NCI-H2107 (cell line): Measurements from ENCODE around the gene DDX52.
A peak's percentile ranks its signal among the peaks of the same experiment; 100 is the strongest.
"Not testable (repeated sequence)": the region's sequence is repeated elsewhere in the genome, so short reads cannot be mapped to it uniquely, and the experiment has no call there.

Experiments used
- DNase-seq: peaks from one replicate; lab custom pipeline; 2025; lab: John Stamatoyannopoulos, UW

The DDX52 gene

DNA sequence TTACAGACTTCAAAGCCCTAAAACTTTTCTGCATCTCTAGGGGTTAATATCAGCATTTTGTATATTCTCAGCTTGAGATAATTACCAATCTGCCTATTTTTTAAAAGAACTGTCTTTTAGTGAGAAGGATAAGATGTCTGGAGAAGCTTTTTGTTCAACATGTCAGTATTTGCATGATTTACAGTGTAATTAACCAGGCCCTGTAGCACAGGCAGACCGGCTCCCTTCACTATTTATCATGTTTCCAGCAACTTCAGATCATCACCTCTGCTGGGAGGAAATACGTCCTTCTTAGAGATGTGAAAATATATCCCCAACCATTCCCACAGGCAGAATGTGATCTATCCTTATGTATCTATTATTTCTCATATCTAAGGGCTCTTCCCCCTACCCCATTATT, 8.6 kb upstream of the DDX52 start:
- no peak for DNase-seq

DNA sequence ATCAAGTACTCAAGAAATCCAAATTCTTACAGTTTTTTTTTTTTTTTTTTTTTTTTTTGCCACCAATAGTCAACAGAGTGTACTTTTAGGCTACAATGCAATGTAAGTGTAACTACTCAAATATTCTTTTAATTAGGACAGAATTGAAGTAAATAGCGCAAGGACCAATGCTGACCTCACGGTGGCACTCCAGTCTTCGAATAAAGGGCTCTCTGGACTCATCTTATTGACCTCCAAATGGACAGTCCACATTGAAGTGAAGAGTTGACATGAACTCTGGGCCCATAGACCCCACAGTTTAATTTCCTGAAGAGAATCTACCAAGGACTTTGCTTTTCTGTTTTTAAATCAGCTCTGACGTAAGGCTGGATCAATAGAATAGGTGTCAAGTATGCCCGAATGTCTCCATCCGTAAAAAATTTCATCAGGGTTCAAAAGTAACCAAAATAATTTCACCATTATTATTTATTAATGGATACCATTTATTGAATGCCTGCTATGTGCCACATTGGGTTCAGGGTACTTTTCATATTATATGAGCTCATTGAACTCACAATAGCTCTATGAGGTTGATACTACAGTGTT, 7.3 kb upstream of the DDX52 start:
- no peak for DNase-seq

DNA sequence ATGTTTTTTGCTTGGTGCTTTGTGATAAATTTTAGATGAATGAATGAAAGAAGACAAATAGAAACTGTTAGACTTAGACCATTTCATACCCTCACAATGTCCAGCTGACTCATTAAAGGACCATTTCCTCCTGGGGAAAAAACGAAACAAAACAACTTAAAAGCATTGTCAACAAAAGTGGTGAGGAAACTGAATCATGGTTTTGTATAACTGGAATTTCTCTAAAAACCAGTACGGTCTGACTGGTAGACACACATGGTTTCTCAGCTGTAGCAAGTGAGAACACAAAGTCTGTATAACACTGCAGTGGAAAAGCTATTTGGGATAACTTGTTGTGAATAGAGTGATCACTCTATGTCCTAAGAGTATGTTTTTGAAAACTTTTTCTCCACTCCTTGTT, 5.3 kb upstream of the DDX52 start:
- DNase-seq: no peak

DNA sequence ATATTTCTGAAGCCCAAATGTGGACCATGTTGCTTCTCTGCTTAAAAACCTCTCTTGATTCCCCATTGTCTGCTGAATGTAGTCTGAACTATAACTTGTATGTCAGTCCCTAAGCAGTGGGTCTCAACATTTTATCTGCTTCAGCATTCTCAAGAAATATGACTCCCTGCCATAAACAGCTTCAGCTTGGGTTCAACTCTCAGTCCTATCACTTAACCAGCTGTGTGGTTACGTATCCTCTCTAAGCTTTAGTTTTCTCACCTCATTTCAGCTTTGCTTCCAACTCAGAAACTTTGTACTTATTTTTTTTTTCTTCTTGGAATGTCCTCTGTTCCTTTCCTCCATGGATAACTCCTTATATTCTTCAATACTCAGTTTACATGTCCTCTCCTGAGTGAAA, 4.6 kb upstream of the DDX52 start:
- DNase-seq: no peak

DNA sequence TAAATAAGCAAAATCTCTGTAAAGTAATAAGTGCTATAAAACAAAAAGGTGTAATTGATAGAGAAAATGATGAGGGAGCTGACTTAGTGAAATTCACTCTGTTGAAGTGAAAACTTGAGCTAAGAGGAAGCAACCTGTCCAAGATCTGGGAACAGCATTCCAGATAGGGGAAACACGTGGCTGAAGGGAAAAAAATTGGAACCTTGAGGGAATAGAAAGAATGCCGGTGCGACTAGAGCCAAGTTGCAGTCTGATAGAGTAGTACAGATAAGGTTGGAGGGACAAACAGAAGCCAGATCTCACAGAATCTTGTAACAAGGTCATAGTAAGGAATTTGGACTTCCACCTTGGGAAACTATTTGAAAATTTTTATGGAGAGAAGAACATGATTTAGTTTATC, 623 bp upstream of the DDX52 start:
- DNase-seq: no peak

DNA sequence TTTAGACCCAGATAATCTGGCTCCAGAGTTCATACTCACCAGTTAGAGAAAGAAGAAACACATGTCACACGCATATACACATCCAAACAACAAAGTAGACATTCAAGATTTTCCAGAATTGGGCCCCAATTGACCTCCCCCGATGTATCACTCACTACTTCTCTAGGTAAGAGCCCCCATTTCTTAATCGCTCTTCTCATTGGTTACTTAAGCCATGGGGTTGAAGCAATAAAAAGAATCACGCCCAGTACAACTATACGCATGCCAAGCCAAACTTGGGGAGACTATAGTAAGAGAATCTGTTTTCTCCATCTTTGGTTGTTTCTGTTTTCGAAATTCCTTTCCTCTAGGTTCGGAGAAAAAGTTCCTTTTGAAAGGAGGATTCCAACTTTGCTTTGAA, 565 bp downstream of the DDX52 start:
- no peak for DNase-seq

DNA sequence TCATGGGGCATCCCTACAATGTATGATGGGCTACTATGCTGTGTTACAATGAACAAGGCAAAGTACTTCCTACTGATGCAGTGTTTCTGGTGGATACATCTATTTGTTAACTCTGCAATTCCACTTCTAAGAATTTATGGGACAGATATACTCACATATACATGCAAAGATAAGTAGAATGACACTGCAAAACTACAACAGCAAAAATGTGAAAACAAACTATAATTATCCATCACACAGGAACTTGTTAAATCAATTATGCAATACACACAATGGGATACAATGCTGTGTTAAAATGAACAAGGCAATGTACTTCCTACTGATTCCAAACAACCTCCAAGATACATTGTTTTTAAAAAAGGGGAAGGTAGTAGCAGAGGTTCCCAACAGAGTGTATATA, 3.2 kb downstream of the DDX52 start:
- no peak for DNase-seq

DNA sequence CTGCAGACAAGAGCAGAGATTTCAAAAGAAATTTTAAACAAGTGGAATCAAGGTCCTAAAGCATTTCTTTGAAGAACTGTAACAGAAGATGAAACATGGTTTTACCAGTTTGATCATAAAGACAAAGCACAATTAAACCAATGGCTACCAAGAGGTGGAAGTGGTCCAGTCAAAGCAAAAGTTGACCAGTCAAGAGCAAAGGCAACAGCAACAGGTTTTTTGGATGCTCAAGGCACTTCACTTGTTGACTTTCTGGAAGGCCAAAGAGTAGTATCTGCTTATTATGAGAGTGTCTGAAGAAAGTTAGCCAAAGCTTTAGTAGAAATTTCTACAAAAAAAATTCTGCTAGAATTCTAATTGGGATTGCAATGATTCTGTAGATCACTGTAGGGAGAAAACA, 5.3 kb downstream of the DDX52 start:
- DNase-seq: no peak

GRCh38 chr17:37616430-37616829, 26.8 kb downstream of the DDX52 start:
- not testable (repeated sequence) for DNase-seq

GRCh38 chr17:37614823-37615222, 28.4 kb downstream of the DDX52 start:
- DNase-seq: no peak

DNA sequence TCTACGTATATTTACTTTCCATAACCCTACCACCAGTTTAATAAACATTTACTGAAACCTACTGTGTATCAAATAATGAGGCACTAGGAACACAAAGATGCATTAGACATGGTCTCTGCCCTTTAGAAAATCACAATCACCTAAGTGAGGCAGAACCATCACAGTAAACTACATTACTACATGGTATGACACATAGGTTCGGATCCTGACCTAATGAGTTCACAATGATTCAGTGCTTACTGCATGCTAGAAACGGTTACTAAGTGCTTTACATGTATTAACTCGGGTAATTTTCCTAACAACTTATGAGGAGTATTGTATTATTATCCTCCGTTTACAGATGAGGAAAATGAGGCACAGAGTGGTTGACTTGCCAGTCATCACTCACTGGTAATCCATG, 28.9 kb downstream of the DDX52 start:
- DNase-seq: no peak

DNA sequence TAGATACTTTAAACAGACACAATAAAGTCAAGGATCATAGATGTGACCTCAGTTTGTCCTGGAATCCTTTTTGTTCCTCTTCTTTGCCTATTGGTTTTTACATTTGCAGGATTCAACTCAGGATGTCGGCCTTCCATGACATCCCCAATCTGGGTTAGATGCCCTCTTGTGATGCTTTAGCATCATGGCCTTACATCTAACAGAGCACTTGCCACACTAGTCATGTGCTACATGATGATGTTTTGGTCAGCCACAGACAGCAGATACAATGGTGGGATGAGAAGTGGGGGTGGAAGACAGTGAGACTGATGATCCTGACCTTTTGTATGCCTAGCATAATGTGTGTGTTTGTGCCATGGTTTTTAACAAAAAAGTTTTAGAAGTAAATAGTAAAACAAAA, 32.3 kb downstream of the DDX52 start:
- DNase-seq: no peak

- DNase-seq: not testable (repeated sequence)
Measured at GRCh38 chr17:37610041-37610420, 33.2 kb downstream of the DDX52 start.

- DNase-seq: peak; percentile 95
Measured at GRCh38 chr17:37609170-37610040, 33.8 kb downstream of the DDX52 start, which contains the start of gene SYNRG. Gene SYNRG (minus strand): TSS chr17:37609418. CDS start chr17:37609355, 63 bp downstream.

GRCh38 chr17:37608351-37609169, 34.7 kb downstream of the DDX52 start:
- no peak for DNase-seq

GRCh38 chr17:37607637-37608331, 35.5 kb downstream of the DDX52 start:
- no peak for DNase-seq

- no peak for DNase-seq
Measured at GRCh38 chr17:37605813-37606505, 37.3 kb downstream of the DDX52 start.

GRCh38 chr17:37605081-37605480, 38.2 kb downstream of the DDX52 start:
- DNase-seq: no peak

DNA sequence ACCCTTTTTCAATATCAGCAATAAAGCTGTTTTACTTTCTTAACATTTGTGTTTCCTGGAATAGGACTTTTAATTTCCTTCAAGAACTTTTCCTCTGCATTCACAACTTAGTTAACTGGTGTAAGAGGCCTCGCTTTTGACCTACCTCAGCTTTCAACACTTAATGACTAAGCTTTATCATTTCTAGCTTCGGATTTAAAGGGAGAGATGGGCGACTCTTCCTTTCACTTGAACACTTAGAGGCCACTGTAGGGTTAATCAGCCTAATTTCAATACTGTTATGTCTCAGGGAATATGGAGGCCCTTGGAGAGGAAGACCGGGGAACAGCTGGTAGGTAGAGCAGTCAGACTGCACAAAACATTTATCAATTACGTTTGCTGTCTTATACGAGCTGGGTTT, 38.7 kb downstream of the DDX52 start:
- no peak for DNase-seq

DNA sequence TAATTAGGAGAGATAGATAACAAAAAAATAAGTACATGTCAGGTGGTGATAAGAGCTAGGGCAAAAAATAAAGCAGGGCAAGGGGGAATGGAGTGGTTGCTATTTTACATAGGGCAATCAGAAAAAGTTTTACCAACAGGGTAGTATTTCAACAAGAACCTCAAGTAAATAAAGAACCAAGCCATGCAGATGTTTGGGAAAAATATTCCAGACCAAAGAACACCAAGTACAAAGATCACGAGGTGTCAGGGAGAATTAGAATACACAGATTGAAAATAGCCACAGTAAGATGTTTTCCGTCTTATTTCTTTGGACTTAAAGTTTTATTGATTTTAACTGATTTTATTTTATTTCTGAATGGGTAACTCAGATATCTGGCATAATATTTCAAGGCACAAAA, 45.1 kb downstream of the DDX52 start:
- no peak for DNase-seq

DNA sequence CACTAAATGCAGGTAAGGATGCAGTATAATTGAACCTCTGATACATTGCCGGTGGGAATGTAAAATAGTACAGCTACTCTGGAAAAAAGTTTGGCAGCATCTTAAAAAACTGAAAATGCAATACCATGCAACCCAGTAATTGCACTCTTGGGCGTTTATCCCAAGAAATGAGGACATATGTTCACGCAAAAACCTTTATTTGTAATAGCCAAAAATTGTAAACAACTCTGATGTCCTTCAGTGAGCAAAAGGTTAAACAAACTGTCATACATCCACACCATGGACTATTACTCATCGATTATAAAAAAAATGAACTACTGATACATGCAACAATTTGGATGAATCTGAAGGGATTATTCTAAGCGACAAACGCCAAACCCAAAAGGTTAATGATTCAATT, 51.0 kb downstream of the DDX52 start:
- no peak for DNase-seq

DNA sequence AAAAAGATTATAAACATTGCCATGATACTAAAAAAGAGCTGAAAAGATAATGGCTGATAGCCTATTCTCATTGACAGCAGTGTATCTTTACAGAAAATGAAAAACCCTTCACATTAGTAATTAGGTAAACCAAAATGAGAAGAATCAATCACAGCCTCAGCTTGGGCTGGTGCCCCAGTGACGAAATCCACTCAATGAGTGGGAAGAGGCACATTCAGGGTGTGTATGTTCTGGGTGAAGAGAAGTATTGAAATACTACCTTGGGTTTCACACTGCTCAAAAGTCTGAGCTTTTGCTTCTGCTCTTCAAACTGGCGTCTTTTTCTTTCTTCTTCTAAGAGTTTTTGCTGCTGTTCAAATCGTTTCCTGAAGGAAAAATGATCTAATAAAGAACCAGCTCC, 58.2 kb downstream of the DDX52 start:
- DNase-seq: no peak
